Stimulated activated CD8-positive, alpha-beta memory T cell treated with anti-CD3 and anti-CD28 coated beads, Interleukin-15, amount 100 ng/mL, for 48 hours (primary cell): ENCODE data around the gene ITPR2.
"Not testable (repeated sequence)": the region's sequence is repeated elsewhere in the genome, so short reads cannot be mapped to it uniquely, and the experiment has no call there.

Experiments
- DNase-seq, 2 donors: peaks; one replicate each; pipeline ENCODE4 v3.0.0-alpha.2; 2020; ENCODE audit warnings: low read depth in 2 of 2

The ITPR2 gene

DNA sequence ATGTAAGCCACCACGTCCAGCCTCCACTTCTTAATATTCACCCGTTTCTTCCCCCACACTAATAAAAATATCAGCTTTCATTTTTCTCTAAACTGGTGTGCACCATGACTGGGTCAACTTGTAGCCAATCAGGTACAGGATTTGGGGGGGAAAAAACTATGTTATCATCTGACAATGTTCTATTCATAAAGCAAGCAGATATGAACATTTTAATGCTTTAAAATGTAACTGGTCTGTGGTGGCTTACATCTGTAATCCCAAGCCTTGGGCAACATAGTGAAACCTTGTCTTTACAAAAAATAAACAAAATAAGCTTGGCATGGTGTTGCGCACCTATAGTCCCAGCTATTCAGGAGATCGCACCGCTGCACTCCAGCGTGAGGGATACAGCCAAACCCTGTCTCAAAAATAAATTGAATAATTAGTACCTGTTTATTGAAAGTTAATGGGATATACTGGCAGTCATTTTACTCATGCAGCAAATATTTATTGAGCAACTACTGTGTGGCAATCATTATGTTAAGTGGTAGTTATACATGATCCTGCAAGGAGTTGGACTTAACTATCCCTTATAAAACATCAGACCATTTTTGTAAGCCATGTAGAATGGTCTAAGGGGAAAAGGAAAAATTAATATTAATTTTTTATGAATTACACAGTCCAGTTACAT lies 15.3 kb upstream of the ITPR2 start:
- DNase-seq, result no peak

DNA sequence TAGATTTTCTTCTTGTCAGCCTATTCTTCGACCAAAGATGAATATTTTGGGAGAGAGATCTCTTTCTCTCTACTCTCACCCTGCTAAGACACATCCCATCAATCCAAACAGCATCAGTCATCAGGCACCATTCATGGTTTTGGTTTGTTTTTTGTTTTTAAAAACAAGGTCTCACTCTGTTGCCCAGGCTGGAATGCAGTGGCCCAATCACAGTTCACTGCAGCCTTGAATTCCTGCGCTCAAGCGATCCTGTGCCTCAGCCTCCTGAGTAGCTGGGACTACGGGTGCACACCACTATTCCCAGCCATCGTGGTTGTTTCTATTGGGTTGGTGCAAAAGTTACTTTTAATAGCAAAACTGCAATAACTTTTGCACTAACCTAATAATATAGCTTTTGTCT lies 14.4 kb upstream of the ITPR2 start:
- no peak for DNase-seq

DNA sequence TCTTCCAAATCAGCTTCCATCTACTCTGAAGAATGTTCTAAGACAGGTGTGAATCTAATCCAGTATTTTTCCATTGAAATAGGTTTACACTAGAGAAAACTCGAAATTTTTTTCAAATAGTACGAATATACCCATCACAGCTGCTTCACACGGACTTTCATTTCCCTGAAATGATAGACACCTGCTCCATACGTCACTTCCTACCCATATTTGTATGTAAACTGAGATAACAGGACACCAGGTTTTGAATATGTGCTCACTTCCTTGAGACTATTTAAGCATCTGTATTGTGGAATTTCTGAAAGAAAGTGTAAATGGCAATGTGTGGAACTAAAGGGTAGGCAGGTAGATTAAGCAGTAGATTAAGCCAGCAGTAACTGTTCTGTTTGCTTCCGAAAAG lies 13.4 kb upstream of the ITPR2 start:
- DNase-seq, result no peak

DNA sequence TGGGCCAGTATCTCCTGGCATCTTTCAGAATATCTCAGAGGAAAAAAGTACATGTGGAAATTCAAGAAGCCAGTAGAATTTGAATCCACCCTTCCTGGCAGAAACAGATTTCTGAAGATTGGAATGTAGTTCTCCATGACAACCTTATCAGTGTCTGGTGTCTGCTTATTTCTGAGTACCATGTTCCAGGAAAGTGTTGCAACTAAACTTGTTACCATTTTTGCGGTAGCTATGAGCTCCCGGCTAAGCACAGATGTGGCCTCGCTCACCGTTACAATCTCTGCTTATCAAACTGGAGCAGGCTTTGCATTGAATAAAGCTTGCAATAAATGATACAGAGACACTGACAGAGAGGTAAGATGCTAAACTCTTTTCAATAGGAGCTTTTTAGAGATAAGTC lies 13.0 kb upstream of the ITPR2 start:
- DNase-seq, result no peak

DNA sequence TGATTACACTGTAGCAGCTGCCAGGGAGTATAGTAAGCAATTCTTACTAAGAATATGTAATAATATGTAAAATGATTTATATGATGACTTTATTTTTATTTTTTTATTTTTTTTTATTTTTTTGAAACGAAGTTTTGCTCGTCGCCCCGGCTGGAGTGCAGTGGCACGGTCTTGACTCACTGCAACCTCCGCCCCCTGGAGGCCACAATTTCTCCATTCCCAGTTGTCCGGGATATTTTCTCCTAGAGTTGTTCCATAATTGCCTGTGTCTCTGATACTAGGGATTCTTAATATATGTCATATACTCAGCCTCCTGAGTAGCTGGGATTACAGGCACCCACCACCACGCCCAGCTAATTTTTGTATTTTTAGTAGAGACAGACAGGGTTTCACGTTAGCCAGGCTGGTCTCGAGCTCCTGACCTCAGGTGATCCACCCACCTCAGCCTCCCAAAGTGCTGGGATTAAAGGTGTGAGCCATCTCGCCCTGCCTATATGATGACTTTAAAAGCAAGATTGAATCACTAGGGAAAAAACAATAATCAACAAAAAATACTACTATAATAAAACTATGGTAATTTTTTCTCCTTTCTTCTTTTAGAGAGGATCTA lies 12.2 kb upstream of the ITPR2 start:
- DNase-seq, result no peak

DNA sequence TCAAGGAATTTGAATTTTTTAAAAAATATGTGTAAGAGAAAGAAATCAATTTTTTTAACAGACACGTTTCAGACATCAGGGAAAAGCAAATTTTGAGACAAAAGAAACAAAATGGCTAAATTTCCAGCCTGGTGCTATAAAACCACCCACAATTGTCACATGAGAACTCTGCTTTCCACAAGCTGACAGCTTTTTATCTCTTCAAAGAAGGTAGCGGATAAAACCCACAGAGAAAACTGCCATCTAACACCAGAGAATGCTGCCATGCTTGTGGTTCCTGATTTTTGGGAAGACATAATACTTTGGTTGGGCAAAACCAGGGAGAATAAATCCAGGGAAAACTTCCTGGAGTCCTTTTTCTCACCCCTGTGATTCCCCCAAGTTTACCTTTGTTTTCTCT lies 10.3 kb upstream of the ITPR2 start:
- no peak for DNase-seq

DNA sequence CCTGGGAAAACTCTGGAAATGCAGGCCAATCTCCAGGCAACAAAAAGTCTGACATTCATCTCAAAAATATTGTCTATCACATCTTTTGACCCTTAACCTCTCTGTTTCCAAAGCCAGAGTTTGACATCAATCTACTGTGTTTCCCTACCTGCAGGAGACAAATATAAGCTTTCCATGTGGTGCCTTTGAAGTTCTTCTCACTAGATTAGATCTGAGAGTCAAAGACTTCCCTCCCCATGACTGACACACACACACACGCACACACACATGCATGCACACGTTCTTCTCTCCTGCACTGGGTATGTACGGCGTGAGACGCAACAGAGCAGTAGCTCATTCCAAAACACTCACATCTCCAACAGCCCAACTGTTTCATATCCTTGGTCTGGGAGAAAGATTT lies 8.1 kb upstream of the ITPR2 start:
- DNase-seq, result no peak

DNA sequence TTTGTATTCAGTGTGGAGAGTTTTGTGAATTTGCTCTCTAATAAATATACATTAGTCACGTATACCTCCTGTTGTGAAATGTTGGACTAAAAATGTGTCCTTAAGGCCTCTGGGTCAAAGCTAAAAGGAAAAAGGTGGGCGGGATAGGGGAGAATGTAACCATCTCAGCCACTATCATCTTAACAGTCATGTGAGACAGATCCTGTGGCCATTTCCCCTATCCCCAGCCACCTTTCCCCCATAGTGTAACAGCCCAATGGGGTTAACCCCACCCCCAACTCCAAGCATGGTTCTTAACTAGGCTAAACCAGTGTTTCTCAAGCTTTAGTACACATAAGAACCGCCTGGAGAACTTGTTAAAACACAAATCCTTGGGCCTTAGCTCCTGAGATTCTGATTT lies 6.5 kb upstream of the ITPR2 start:
- DNase-seq, result no peak

DNA sequence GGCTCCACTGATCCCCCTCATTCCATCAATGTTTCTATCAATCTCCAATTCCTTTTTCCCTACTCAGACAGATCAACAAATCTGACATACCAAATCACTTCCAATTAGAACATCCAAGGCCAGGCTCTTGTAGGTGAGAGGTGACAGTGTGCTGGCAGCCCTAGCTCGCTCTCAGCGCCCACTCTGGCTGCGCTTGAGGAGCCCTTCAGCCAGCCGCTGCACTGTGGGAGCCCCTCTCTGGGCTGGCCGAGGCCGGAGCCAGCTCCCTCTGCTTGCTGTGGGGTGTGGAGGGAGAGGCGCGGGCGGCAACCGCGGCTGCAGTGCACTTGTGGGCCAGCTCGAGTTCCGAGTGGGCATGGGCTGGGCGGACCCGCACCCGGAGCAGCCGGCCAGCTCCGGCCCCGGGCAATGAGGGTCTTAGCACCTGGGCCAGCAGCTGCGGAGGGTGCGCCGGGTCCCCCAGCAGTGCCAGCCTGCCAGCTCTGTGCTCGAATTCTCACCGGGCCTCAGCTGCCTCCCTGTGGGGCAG lies 6.0 kb upstream of the ITPR2 start:
- no peak for DNase-seq

DNA sequence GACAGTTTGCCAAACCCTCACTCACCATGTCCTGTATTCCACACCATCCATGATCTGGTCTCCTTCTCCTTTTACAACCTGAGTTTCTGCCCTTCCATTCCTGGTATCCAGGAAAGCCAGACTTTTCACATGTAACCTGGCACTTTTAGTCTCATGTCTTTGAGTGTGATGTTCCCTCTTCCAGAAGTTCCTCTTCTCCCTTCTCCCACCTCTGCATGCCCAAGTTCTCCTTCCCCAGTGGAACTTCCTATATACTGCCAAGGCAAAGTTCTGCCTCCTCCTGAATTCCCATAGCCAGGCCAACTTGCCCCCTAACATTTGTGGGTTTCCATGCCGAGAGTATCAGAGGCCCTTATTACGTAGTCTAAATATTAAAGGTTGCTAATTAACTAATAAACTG lies 3.2 kb upstream of the ITPR2 start:
- no peak for DNase-seq

DNA sequence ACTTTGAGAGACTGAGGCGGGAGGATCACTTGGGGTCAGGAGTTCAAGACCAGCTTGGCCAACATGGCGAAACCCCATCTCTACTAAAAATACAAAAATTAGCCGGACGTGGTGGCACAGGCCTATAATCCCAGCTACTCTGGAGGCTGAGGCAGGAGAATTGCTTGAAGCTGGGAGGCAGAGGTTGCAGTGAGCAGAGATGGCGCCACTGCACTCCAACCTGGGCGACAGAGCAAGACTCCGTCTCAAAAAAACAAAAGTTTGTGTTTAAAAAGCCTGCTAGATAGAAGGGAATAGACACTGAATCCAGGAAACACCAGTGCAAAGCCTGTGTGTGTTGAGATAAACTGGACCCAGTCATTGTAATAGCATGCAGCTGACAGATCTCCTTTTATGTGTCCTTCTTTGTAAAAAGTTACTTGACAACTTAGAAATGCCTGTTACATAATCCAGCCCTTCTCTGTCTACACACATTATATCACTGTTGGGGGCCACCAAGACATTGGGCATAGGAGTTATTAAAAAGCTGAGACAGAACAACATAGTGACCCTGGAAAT lies 1.6 kb upstream of the ITPR2 start:
- DNase-seq, result not testable (repeated sequence)

DNA sequence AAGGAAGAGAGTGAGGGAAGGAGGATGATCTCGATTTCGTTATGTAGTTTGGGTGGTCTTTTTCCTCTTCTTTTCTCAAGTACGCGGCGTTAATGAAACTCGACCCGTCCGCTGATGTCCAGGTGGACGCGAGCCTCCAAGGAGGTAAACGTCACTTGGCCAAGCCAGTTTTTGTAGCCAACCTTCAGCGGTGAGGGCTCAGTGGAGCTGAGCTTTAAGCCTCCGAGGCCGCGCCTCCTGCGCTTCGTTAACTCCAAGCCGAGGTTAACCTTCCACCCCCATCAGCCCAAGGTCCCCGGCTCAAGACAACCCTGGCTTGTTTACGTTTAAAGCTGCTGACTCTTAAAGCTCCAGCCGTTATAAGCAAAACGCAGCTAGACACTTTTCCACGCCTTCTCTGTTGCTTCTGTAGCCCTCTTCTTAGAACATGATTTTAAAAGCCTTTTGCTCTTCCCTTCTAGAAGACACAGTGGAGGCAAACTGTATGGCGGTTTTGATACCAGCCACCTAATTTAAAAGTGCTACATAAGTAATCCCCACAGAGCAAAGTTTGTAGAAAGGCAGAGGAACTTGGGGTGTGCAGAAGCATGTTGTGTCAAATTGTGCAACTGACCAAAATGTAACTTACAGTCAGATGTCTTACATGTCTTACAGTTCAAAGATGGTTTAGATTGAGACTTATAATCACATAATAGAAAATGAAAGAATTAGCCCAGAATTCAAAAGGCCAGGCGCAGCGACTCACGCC lies 923 bp upstream of the ITPR2 start:
- DNase-seq, result peak in 1 of 2 donors; percentile 13

DNA sequence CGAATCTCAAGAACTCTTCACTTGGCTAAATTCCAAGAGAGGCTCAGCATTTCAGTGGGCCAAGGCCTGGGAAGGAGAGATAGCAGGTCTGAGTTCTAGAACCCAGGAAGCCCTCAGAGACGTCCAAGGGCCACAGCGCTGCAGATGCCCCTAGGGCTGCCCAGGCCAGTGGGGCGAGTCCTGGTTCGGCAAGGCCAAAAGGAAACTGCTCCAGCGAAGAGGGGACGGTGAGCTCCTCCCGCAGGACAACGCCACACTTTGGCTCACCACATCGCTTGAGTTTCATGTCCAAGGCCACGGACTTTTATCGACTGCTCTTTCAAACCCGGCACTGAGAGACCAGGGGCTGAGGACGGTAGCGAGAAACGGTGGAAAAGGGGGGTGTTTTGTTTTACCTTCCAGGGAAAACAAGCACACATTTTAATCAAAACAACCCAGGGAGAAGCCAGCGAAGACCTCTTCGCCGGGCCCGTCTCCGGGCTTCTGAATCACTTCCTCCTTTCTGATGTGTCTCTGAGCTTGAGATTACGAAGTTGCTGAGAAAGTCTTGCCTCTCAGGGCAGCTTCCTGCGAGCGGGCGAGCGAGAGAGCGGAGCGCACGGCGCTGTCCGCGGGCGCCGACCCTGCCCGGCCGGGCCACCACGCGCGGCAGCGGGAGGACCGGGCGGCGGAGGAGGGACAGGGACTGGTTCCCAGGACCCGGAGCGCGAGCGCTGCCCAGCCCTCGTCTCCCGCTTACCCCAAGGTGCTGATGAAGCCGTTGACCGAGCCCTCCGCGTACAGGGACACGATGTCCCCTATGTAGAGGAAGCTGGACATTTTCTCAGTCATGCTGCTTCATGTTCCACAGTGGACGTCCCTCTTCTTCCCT lies 808 bp downstream of the ITPR2 start:
- peak; percentile 54 to 56 for DNase-seq

DNA sequence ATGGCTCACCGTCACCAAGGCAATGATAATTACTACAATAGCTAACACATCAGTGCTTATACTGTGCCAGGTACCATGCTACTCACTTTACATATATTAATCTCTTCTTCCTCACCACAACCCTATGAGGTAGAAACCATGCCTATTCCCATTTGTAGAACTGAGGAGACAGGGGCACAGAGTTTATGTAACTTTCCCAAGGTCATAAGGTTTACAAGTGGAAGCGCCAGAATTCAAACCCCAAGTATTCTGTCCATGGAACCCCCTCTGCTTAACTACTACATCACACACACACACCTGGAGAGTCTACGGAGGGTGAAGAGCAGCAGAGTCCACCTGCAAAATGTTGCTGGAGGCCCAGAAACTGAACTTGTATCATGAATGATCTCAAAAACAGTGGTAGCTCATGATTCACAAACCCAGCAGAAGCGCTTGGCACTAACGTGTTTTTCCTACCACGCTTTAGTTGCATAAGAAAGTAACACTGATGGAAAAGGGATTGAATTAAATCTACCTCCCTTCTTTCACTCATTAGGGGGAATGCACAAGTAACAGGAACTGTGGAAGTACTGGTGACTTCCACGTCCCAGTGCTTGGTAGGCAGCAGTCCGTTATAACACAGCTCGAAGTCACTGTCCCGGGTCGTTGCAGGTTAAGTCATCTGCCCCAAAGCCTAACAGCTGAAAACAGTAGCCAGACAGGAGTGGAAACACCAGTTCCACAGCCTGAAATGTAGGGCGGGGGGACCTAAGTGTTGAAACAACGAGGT lies 2.0 kb downstream of the ITPR2 start:
- DNase-seq, result no peak

DNA sequence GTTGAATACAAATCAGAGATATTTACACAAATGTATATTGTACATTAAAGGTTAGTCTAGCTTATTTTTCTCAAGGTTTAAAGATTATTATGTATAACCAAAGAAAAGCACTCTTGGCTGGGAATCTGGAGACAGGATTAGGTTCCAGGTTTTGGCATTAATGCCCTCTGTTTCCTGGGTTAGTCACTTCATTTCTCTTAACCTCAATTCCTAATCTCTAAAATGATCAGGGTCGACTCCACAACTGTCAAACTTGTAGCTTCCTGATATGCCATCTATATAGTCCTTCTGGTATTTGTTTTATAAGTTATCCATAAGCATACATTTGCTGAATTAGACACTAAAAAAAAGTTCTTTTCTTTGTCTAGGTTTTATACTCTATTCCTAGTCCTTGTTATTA lies 2.6 kb downstream of the ITPR2 start:
- DNase-seq, result no peak

DNA sequence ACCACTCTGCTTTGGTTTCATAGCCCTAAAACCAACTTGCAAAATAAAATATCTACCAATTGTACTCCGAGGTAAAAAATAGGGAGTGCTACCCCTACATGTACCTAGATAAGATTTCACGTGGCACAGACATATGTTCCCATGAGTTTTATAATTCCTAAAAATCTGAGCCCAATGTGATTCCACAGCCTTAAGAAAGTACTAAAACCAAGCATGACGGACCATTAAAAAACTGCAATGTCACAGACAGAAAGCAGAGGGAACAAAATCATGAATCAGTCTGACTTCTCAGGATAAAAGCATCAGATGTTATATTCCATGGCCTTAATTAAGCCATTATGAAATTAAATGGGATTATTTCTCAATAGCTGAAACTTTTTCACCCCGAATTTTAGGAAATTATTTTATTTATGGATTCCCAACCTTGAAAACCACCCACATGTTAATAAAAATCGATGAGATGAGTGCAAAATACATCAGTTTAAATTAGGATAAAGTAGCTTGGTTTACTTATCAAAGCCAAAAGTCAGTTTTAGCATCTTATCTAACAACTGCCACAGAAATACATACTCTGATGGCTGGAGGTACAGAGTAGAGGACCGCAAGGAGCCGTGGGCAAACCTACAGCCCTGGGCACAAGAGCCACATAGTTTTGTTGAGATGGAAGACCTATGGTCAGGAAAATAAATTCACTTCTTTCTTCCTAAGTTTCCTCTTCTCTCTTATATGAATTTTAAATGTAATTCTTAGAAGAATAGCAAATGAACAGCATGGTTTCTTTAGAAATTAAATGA lies 4.5 kb downstream of the ITPR2 start:
- no peak for DNase-seq

DNA sequence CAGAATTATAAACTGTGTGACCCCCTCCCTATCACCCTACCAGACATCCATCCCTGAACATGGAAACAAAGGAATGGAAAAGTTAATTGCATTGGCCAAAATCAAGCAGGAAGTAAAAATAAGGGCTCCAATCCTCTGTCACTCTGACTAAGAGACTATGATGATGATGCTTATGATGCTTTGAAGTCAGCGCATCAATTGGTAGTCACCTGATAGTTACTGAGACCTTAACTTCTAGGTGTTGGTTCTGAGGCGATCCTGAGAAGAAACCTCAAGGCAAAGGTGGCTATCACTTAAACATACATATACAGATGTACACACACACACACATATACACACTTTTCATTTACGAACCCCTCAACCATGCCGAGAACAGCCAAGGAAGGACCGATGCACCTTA lies 6.6 kb downstream of the ITPR2 start:
- DNase-seq, result no peak

DNA sequence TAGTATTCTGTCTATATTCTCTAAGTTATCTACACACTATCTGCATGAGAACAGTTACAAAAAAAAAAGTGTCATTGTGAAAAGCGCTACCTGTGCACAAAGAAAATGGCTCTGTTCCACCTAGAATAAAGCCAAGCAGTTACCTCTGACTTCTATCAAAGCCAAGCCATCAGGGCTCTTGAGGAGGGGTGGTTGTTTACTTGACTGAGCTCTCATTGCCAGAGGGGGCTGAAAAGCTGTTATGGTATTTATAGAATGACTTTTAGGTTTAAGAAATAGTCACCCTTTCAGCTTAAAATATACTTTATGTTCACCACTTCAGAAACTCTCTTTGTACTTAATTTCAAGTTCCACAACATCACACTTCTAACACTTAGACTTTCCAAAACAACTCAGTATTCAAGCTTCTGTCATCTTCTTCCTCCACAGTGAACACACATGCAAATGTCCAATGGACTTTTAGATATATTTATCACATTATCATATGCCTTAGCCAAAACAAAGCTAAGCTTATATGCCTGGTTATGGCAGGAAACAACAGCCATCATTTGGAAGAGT lies 7.5 kb downstream of the ITPR2 start:
- DNase-seq, result no peak

DNA sequence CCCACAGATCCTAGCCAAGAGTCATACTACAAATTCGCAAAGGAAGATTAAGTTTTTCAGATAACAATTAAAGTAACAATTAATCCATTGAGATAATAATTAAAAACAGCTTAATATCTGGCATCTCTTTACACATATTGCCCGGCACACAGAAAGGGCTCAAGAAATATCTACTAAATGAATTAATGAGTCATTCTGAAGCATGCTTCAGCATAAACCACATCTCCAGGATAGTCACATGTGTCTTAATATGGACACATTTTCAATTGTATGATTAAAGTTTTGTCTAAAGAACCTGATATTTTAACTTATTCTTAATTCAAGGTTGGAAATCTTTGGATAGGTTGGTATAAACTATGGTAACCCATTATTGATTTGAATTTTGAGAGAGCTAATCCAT lies 9.6 kb downstream of the ITPR2 start:
- no peak for DNase-seq

DNA sequence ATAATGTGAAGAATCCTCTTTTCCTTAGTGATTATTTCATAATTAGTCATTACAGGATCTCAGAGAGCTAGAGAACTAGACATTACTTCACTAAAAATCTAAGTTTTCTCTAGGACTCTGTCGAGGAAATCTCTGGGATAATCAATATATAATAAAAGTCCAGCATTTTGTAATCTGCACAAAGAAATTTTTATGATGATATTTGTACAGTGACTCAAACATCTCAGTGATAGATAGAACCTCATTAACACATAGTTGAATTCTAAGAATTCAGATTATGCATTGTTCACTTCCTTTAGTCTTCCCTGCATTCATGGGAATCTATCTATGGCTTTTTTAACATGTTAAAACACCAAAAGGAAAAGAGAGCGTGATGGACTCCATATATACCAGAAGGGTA lies 11.0 kb downstream of the ITPR2 start:
- no peak for DNase-seq
